ENCODE data around the gene RNF17.

- TF ChIP-seq, protein P1, sequence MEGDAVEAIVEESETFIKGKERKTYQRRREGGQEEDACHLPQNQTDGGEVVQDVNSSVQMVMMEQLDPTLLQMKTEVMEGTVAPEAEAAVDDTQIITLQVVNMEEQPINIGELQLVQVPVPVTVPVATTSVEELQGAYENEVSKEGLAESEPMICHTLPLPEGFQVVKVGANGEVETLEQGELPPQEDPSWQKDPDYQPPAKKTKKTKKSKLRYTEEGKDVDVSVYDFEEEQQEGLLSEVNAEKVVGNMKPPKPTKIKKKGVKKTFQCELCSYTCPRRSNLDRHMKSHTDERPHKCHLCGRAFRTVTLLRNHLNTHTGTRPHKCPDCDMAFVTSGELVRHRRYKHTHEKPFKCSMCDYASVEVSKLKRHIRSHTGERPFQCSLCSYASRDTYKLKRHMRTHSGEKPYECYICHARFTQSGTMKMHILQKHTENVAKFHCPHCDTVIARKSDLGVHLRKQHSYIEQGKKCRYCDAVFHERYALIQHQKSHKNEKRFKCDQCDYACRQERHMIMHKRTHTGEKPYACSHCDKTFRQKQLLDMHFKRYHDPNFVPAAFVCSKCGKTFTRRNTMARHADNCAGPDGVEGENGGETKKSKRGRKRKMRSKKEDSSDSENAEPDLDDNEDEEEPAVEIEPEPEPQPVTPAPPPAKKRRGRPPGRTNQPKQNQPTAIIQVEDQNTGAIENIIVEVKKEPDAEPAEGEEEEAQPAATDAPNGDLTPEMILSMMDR (IDR thresholded peaks at IDR 0.05): no peak
- TF ChIP-seq EZH2 (IDR thresholded peaks at IDR 0.05) (no peak), EZH2phosphoT487 (IDR thresholded peaks at IDR 0.05) (no peak)
Observed at GRCh38 chr13:24863748-24864540, 100.0 kb downstream of the RNF17 start.

All from neural progenitor cell (in vitro differentiated cells).